Activated CD8-positive, alpha-beta T cell treated with anti-CD3 and anti-CD28 coated beads for 36 hours (primary cell): ENCODE measurements around the gene EIF4G3. TPM values are rescaled to one million over a fixed set of nuclear protein-coding genes. Genes with fewer than 3 reads are reported as not detected.

Source experiments
- ATAC-seq: fragments of 200-7000 bp; cut with Tn5 transposase; one replicate; pipeline ENCODE4 v1.10.0; 2021; ENCODE audit warnings: mild to moderate bottlenecking, moderate library complexity
- CTCF ChIA-PET: fragments of 350-600 bp; sonication (Branson Sonifier 250); formaldehyde crosslinking; loops from one replicate; lab custom pipeline; 2021; ENCODE audit warnings: antibody characterized with exemption; lab: Charles Lee
- POLR2A ChIA-PET: fragments of 350-600 bp; sonication (Branson Sonifier 250); formaldehyde crosslinking; loops from one replicate; lab custom pipeline; 2021; ENCODE audit warnings: antibody characterized with exemption; lab: Charles Lee
- DNase-seq: peaks from one replicate; pipeline ENCODE4 v3.0.0-alpha.2; 2020
- H3K27ac Mint-ChIP-seq: one replicate; pipeline ENCODE4 v1.8.0; 2021; ENCODE audit warnings: mild to moderate bottlenecking, mixed read lengths
- H3K27me3 Mint-ChIP-seq: one replicate; pipeline ENCODE4 v1.8.0; 2021; ENCODE audit warnings: mixed read lengths
- H3K36me3 Mint-ChIP-seq: one replicate; pipeline ENCODE4 v1.8.0; 2021; ENCODE audit warnings: low read depth, mixed read lengths
- H3K4me1 Mint-ChIP-seq: one replicate; pipeline ENCODE4 v1.8.0; 2021; ENCODE audit warnings: low read depth, mixed read lengths
- H3K4me3 Mint-ChIP-seq: one replicate; pipeline ENCODE4 v1.8.0; 2021; ENCODE audit warnings: mild to moderate bottlenecking, moderate library complexity, mixed read lengths
- H3K9me3 Mint-ChIP-seq: one replicate; pipeline ENCODE4 v1.8.0; 2021; ENCODE audit warnings: mixed read lengths
- CTCF ChIP-seq: fragments of 200-600 bp; IDR thresholded peaks from one replicate; pipeline ENCODE4 v1.8.0; 2022; ENCODE audit warnings: antibody characterized with exemption, mild to moderate bottlenecking
- intact Hi-C: fragments of 100-400 bp; cut with micrococcal nuclease; formaldehyde crosslinking; loops from one replicate; pipeline ENCODE4 v1.10.0; 2022
- total RNA-seq, 2 experiments: library from RNA; stranded (reverse); gene quantifications; one replicate each; pipeline ENCODE4 v1.2.3, GENCODE V29; 2021

Gene EIF4G3
- total RNA-seq, 2 experiments from 2014 or later = 48.2 to 48.4 TPM

- H3K4me1 Mint-ChIP-seq = peaks cover 17% of the 10 kb centered on the region
- intact Hi-C loops = no loop called here
- DNase-seq = no peak
- H3K27me3 Mint-ChIP-seq = no peaks in the 10 kb centered on the region
- H3K27ac Mint-ChIP-seq = no peak overlapping the region
- no peak overlapping the region for H3K4me3 Mint-ChIP-seq
- TF ChIP-seq CTCF = no peak
- peaks cover 39% of the 10 kb centered on the region for H3K36me3 Mint-ChIP-seq
- no peaks in the 10 kb centered on the region for H3K9me3 Mint-ChIP-seq
- CTCF ChIA-PET = no interaction called here
- POLR2A ChIA-PET = interaction anchor here (1.0 kb wide), 1 partner anchor 11 kb away, joined by 3 read pairs; the partner anchor contains the start of gene HP1BP3
- peak; percentile 20 for ATAC-seq
Measured at GRCh38 chr1:20775700-20776099, 401.0 kb downstream of the EIF4G3 start.

DNA sequence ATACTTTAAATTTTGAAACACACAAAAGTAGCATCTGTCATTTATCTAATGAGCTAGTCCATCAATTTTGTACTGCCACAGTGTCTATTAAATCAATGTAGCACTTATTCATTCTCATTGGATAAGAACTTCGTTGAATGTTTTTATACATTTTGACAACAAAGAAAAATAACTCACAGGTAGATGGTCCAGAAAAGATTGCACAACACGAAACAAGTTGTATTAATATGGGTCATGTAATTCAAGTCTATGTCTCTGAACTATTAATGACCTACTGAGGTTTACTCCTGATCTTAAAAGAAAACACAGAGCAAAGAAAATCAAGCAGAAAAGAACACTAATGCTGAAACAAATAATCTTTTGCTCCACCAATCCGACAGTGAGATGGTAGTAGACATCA is 404.9 kb downstream of the EIF4G3 start:
- ATAC-seq = no peak
- DNase-seq = no peak
- Mint-ChIP-seq H3K9me3 (no peaks in the 10 kb centered on the region), H3K4me3 (no peak overlapping the region), H3K36me3 (peaks cover 39% of the 10 kb centered on the region), H3K27ac (no peak overlapping the region), H3K4me1 (peaks cover 3% of the 10 kb centered on the region), H3K27me3 (no peaks in the 10 kb centered on the region)
- POLR2A ChIA-PET = no interaction called here
- no peak for TF ChIP-seq CTCF
- CTCF ChIA-PET = interaction anchor here (2.0 kb wide), 1 partner anchor 423 kb away, joined by 7 read pairs; no protein-coding TSS in a partner anchor
- intact Hi-C loops = no loop called here

DNA sequence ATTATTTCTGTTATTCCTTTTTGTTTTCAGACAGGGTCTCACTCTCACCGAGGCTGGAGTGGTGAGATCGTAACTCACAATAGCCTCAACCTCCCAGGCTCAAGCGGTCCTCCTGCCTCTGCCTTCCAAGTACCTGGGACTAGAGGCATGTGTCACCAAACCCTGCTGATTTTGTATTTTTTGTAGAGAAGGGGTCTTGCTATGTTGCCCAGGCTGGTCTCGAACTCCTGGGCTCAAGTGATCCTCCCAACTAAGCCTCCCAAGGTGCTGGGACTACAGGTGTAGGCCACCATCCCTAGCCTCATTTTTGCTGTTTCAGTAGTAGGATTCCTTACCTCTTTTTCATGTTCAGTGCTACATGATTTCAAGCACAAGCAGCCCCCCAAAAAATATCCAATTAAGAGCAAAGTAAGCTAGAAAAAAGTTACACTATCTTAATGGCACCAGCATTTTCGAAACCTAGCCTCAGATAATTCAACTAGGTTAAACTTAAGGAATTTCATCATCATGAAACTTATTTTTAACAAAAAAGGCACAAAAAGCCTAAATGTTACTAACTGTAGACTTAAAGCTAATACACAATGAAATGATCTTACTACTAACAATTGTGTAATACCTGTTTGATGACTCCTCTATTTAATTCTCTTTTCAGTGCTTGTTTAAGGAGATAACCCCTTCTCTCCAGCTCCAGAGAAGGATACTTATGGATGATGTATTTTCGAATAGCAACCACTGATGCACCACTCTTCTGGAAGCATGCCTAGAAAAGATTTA is 406.2 kb downstream of the EIF4G3 start:
- no peak for ATAC-seq
- TF ChIP-seq CTCF = no peak
- intact Hi-C loops = no loop called here
- Mint-ChIP-seq H3K9me3 (no peaks in the 10 kb centered on the region), H3K27me3 (no peaks in the 10 kb centered on the region), H3K36me3 (peaks cover 40% of the 10 kb centered on the region), H3K4me3 (no peak overlapping the region), H3K4me1 (no peaks in the 10 kb centered on the region), H3K27ac (no peak overlapping the region)
- DNase-seq = no peak
- ChIA-PET POLR2A (interaction anchor here (0.6 kb wide), 1 partner anchor 38 kb away, joined by 3 read pairs; the partner anchor contains the start of gene SH2D5), CTCF (interaction anchor here (1.4 to 2.0 kb wide), 3 partner anchors 9 to 425 kb away, joined by 3 to 7 read pairs (median 7); no protein-coding TSS in a partner anchor)

DNA sequence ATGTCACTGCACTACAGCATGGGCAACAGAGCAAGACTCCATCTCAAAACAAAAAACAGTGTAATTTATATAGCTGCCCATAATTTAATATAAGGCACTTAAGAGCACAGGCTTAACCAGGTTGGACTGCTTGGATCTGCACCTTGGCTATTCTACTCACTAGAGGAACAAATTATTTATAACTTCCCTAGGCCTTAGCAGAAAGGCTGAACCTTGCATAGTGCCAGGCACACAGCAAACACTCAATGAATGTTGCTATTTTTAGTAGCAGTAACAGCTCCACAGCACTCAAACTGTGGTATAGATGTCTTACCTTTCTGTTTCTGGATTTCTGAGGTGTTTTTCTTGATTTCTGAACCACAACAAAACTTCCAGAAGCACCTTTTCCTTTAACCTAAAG is 409.4 kb downstream of the EIF4G3 start:
- peaks cover 43% of the 10 kb centered on the region for H3K36me3 Mint-ChIP-seq

More for the DNA sequence above, 409.4 kb downstream of the EIF4G3 start:
- no peaks in the 10 kb centered on the region for H3K9me3 Mint-ChIP-seq
- H3K27ac Mint-ChIP-seq = no peak overlapping the region
- H3K4me3 Mint-ChIP-seq = no peak overlapping the region
- ATAC-seq (no peak), DNase-seq (no peak)
- POLR2A ChIA-PET = interaction anchor here (0.6 to 0.9 kb wide), 2 partner anchors 19 to 32 kb away, joined by 3 to 5 read pairs; partner anchors contain the start of gene HP1BP3
- H3K27me3 Mint-ChIP-seq = no peaks in the 10 kb centered on the region
- H3K4me1 Mint-ChIP-seq = no peaks in the 10 kb centered on the region
- no peak for TF ChIP-seq CTCF
- CTCF ChIA-PET = interaction anchor here (0.9 to 1.3 kb wide), 2 partner anchors 15 to 42 kb away, joined by 3 read pairs; no protein-coding TSS in a partner anchor
- intact Hi-C loops = no loop called here
